Mammary epithelial cell (primary cell): ENCODE data around the gene DDAH1.

Source experiments
- EZH2 ChIP-seq: IDR thresholded peaks from 2 replicates; pipeline ENCODE4 v1.6.1; 2012; ENCODE audit warnings: low read length, inconsistent platforms, borderline replicate concordance
- TF ChIP-seq, protein P1 (sequence below), 2 donors: IDR thresholded peaks in 1 of 2; conservative IDR thresholded peaks in 1 of 2; 2 replicates each; pipeline ENCODE4 v1.5.1; 2011 to 2012; ENCODE audit warnings: inconsistent platforms in 2 of 2, low read length in 2 of 2, mild to moderate bottlenecking in 2 of 2, control low read depth in 1 of 2, low read depth in 1 of 2; ENCODE audit not compliant: insufficient read depth in 1 of 2; ENCODE audit errors: extremely low read depth in 1 of 2

- no peak for TF ChIP-seq EZH2
- TF ChIP-seq, protein P1, sequence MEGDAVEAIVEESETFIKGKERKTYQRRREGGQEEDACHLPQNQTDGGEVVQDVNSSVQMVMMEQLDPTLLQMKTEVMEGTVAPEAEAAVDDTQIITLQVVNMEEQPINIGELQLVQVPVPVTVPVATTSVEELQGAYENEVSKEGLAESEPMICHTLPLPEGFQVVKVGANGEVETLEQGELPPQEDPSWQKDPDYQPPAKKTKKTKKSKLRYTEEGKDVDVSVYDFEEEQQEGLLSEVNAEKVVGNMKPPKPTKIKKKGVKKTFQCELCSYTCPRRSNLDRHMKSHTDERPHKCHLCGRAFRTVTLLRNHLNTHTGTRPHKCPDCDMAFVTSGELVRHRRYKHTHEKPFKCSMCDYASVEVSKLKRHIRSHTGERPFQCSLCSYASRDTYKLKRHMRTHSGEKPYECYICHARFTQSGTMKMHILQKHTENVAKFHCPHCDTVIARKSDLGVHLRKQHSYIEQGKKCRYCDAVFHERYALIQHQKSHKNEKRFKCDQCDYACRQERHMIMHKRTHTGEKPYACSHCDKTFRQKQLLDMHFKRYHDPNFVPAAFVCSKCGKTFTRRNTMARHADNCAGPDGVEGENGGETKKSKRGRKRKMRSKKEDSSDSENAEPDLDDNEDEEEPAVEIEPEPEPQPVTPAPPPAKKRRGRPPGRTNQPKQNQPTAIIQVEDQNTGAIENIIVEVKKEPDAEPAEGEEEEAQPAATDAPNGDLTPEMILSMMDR (conservative IDR thresholded peaks at IDR 0.05 in 1 of 2, IDR thresholded peaks at IDR 0.05 in 1 of 2; ENCODE audit: extremely low read depth in 1 of 2, insufficient read depth in 1 of 2, low read depth in 1 of 2, low read length in 2 of 2), result peak; percentile 21 to 23
Observed at GRCh38 chr1:85282424-85282823, 182.5 kb downstream of the DDAH1 start.
